OCI-M2 (cell line): ENCODE data around the gene SLC22A13.
"Not testable (repeated sequence)": the region's sequence is repeated elsewhere in the genome, so short reads cannot be mapped to it uniquely, and the experiment has no call there.

Experiments used
- DNase-seq: peaks from one replicate; lab custom pipeline; 2025; ENCODE audit not compliant: unreplicated experiment; lab: John Stamatoyannopoulos, UW

The SLC22A13 gene

GRCh38 chr3:38265604-38266307, at the start of gene SLC22A13:
SLC22A13 (plus strand) TSS chr3:38265812; CDS start chr3:38265861, 49 bp downstream.
- no peak for DNase-seq

GRCh38 chr3:38219609-38220197, 45.9 kb upstream of the SLC22A13 start:
- no peak for DNase-seq

GRCh38 chr3:38221005-38221404, 44.6 kb upstream of the SLC22A13 start:
- DNase-seq: no peak

- DNase-seq: no peak
Observed at GRCh38 chr3:38222032-38222634, 43.5 kb upstream of the SLC22A13 start.

- DNase-seq: no peak
Observed at GRCh38 chr3:38224357-38224756, 41.3 kb upstream of the SLC22A13 start.

GRCh38 chr3:38226273-38226672, 39.3 kb upstream of the SLC22A13 start:
- no peak for DNase-seq

GRCh38 chr3:38227989-38228388, 37.6 kb upstream of the SLC22A13 start:
- DNase-seq: no peak

- DNase-seq: no peak
Observed at GRCh38 chr3:38229036-38229435, 36.6 kb upstream of the SLC22A13 start.

- no peak for DNase-seq
Observed at GRCh38 chr3:38232701-38233100, 32.9 kb upstream of the SLC22A13 start.

- no peak for DNase-seq
Observed at GRCh38 chr3:38235466-38235865, 30.1 kb upstream of the SLC22A13 start.

- DNase-seq: no peak
Observed at GRCh38 chr3:38238416-38239008, 27.1 kb upstream of the SLC22A13 start.

GRCh38 chr3:38242812-38243211, 22.8 kb upstream of the SLC22A13 start:
- DNase-seq: not testable (repeated sequence)

- DNase-seq: no peak
Observed at GRCh38 chr3:38245930-38246329, 19.7 kb upstream of the SLC22A13 start.

GRCh38 chr3:38247366-38248035, 18.1 kb upstream of the SLC22A13 start:
- DNase-seq: no peak

- DNase-seq: no peak
Observed at GRCh38 chr3:38250198-38250597, 15.4 kb upstream of the SLC22A13 start.

GRCh38 chr3:38251197-38251596, 14.4 kb upstream of the SLC22A13 start:
- no peak for DNase-seq

- DNase-seq: no peak
Observed at GRCh38 chr3:38253704-38254103, 11.9 kb upstream of the SLC22A13 start.

- no peak for DNase-seq
Observed at GRCh38 chr3:38254872-38255271, 10.7 kb upstream of the SLC22A13 start.

GRCh38 chr3:38255627-38256026, 10.0 kb upstream of the SLC22A13 start:
- no peak for DNase-seq

GRCh38 chr3:38257583-38257982, 8.0 kb upstream of the SLC22A13 start:
- DNase-seq: no peak

GRCh38 chr3:38260474-38260873, 5.1 kb upstream of the SLC22A13 start:
- DNase-seq: no peak
